Activated naive CD8-positive, alpha-beta T cell treated with anti-CD3 and anti-CD28 coated beads, Interleukin-2, amount 10 ng/mL, durations not matched to agents 7 days and 5 days (primary cell): ENCODE data around the gene MICALL2. TPM values are rescaled to one million over a fixed set of nuclear protein-coding genes. Genes with fewer than 3 reads are reported as not detected.

Experiments used
- ATAC-seq: fragments of 150-1000 bp; cut with Tn5 transposase; one replicate; pipeline ENCODE4 v1.10.0; 2021; ENCODE audit warnings: low read depth, moderate library complexity
- POLR2A ChIA-PET: fragments of 350-600 bp; sonication (Branson Sonifier 250); formaldehyde crosslinking; loops from one replicate; lab custom pipeline; 2021; ENCODE audit warnings: antibody characterized with exemption; lab: Charles Lee
- DNase-seq: peaks from one replicate; pipeline ENCODE4 v3.0.0; 2021
- H3K27ac Mint-ChIP-seq: one replicate; pipeline ENCODE4 v1.8.0; 2022; ENCODE audit warnings: mild to moderate bottlenecking, mixed read lengths
- H3K27me3 Mint-ChIP-seq: one replicate; pipeline ENCODE4 v1.8.0; 2022; ENCODE audit warnings: mild to moderate bottlenecking, moderate library complexity, mixed read lengths
- H3K36me3 Mint-ChIP-seq: one replicate; pipeline ENCODE4 v1.8.0; 2021; ENCODE audit warnings: mild to moderate bottlenecking, mixed read lengths
- H3K4me1 Mint-ChIP-seq: one replicate; pipeline ENCODE4 v1.8.0; 2021; ENCODE audit warnings: mixed read lengths
- H3K4me3 Mint-ChIP-seq: one replicate; pipeline ENCODE4 v1.8.0; 2022; ENCODE audit warnings: mild to moderate bottlenecking, moderate library complexity, mixed read lengths
- H3K9me3 Mint-ChIP-seq: one replicate; pipeline ENCODE4 v1.8.0; 2021; ENCODE audit warnings: mixed read lengths
- total RNA-seq, 2 experiments: library from RNA; stranded (reverse); gene quantifications; one replicate each; pipeline ENCODE4 v1.2.3, GENCODE V29; 2021

The MICALL2 gene
- total RNA-seq, 2 experiments from 2014 or later, result 2.8 to 3.9 TPM

DNA sequence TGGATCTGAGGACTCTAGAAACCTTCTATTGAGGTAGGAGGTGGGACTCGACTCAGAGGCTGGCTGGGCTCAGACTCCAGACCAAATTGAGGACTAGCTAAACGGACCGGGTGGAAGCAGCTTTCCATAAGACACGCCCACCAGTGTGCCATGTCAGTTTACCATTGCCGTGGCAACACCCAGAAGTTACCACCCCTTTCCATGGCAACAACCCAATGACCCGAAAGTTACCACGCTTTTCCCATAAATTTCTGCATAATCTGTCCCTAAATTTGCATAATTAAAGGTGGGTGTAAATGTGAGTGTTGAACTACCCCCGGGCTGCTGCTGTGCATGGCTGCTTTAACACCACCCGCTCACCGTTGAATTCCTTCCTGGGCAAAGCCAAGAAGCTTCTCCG is 58.9 kb downstream of the MICALL2 start:
- H3K4me3 Mint-ChIP-seq, result no peak overlapping the region
- no peaks in the 10 kb centered on the region for H3K36me3 Mint-ChIP-seq
- H3K27me3 Mint-ChIP-seq, result peaks cover 30% of the 10 kb centered on the region
- ATAC-seq (no peak), DNase-seq (no peak)
- H3K27ac Mint-ChIP-seq, result no peak overlapping the region
- H3K9me3 Mint-ChIP-seq, result peaks cover 4% of the 10 kb centered on the region
- peaks cover 4% of the 10 kb centered on the region for H3K4me1 Mint-ChIP-seq
- POLR2A ChIA-PET, result no interaction called here

DNA sequence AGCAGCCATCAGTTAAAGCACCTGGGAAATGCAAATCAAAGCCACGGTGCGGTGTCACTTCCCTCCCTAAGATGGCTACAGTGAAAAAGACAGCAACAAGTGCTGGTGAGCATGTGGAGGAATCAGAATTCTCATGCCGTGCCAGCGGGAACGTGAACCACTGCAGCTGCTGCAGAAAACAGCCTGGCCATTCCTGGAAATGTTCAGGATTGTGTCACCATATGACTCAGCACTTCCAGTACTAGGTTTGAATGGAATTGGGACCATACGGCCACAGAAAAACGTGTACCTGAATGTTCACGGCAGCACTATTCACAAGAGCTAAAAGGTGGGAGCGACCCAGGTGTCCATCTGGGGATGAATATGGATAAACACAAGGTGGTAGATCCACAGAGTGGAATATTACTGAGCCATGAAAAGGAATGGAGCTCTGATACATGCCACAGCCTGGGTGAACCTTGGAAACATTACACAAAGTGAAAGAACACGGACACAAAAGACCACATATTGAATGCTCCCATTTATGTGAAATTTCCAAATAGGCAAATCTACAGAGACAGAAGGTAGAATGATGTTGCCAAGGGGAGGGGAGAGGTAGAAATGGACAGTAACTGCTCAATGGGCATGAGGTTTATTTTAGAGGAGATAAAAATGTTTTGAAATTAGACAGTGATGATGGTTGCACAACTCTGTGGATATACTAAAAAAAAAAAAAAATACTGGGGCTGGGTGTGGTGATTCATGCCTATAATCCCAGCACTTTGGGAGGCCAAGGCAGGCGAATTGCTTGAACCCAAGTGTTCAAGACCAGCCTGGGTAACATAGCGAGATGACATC is 61.6 kb downstream of the MICALL2 start:
- ATAC-seq (no peak), DNase-seq (no peak)
- H3K4me3 Mint-ChIP-seq, result no peak overlapping the region
- peaks cover 4% of the 10 kb centered on the region for H3K9me3 Mint-ChIP-seq
- POLR2A ChIA-PET, result no interaction called here
- H3K4me1 Mint-ChIP-seq, result no peaks in the 10 kb centered on the region
- H3K27me3 Mint-ChIP-seq, result peaks cover 11% of the 10 kb centered on the region
- H3K27ac Mint-ChIP-seq, result no peak overlapping the region
- H3K36me3 Mint-ChIP-seq, result no peaks in the 10 kb centered on the region

DNA sequence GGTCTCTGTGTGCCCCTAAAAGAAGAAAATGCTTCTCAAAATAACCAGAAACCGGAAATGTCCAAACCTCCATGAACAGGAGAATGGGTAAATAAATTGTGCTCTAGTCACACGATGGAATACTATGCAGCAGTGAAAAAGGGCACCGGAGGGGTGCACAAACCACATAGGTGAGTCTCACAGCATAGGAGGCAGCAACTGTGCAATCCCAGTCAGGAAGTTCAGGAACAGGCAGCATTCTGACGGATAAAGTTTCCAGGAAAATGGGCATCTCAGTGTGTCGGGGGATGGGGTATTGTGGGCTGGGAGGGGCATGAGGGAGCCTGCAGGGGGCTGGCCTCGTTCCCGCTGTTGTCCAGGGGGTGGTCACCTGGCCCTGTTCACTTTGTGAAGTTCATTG is 63.1 kb downstream of the MICALL2 start:
- Mint-ChIP-seq H3K9me3 (peaks cover 8% of the 10 kb centered on the region), H3K27ac (no peak overlapping the region), H3K27me3 (peaks cover 3% of the 10 kb centered on the region), H3K36me3 (no peaks in the 10 kb centered on the region), H3K4me1 (no peaks in the 10 kb centered on the region), H3K4me3 (no peak overlapping the region)
- POLR2A ChIA-PET, result no interaction called here
- DNase-seq (no peak), ATAC-seq (no peak)

DNA sequence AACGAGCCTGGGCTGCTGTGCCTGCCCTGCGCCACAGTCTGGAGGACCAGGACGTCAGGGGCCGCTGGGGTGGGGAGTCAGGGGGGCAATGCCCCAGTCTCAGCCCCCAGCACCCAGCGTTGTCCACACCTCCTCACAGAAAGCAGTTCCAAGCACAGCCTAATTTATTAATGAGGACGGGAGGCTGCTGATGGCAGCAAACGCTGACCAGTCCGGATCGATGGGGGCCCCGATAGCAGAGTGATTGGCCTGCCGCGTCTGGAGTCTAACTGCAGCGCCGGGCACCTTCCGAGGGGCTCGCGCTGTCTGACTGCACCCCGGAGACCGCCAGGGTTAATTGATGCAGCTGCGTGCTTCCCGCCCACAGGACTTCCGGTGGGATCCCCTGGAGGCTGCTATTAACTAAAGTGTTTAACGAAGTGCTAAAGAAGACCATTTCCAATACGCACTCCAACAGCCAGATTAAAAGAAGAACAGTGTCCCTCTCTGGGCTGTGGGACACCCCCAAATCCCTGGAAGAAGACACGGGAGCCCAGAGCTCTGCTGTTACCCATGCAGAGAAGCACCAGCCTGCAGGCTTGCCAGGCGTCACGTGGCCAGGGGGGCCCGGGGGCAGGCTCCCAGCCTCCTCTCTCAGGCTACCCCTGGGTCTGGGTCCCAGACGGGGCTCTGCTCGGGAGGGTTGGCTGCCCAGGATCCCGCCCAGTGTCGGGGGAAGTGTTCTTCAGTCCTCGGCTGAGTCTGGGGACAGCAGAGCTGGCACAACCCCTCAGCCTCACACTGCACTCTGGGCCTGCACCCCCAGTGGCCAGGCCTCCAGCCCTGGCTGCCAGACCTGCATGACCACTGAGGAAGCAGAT is 63.8 kb downstream of the MICALL2 start:
- Mint-ChIP-seq H3K4me3 (no peak overlapping the region), H3K36me3 (no peaks in the 10 kb centered on the region), H3K4me1 (no peaks in the 10 kb centered on the region), H3K9me3 (peaks cover 9% of the 10 kb centered on the region), H3K27ac (no peak overlapping the region), H3K27me3 (peaks cover 2% of the 10 kb centered on the region)
- ATAC-seq (no peak), DNase-seq (no peak)
- POLR2A ChIA-PET, result no interaction called here

DNA sequence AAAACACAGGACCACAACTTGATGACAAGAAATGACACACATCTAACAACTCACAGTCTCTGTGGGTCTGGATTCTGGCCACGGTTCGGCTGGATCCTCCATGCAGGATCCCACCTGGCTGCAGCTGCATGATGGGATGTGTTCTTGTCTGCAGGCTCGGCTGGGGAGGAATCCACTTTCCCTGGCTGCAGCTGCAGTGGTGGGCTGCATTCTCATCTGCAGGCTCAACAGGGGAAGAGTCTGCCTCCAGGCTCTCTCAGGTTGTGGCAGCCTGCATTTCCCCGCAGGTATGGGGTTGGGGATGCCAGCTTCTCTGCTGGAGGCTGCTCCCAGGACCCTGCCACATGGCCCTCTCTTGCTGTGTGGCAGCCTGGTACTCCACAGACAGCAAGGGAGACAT is 64.9 kb downstream of the MICALL2 start:
- no peak for ATAC-seq
- DNase-seq, result no peak
- Mint-ChIP-seq H3K4me1 (no peaks in the 10 kb centered on the region), H3K9me3 (peaks cover 9% of the 10 kb centered on the region), H3K36me3 (no peaks in the 10 kb centered on the region), H3K4me3 (no peak overlapping the region), H3K27me3 (peaks cover 2% of the 10 kb centered on the region), H3K27ac (no peak overlapping the region)
- POLR2A ChIA-PET, result interaction anchor here (0.5 kb wide), 1 partner anchor 582 kb away, joined by 5 read pairs; no protein-coding TSS in a partner anchor

DNA sequence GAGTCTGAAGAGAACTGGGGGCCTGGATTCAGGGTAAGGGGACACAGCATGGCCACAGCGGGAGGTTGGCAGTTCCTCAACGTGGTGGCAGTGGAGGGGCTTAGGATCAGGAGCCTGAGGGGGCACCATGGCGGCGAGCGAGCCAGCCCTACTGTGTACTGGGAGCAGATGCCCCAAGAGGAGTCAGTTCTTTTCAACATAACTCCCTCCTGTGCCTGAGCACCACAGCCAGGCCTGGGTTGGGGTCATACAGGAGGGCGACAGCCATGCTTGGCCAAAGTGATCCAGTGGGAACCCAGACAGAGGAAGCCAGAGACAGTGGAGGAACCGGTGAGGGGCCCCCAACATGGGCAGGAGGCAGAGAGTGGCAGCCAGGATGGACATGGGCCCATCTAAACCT is 65.8 kb downstream of the MICALL2 start:
- POLR2A ChIA-PET, result no interaction called here
- Mint-ChIP-seq H3K4me1 (no peaks in the 10 kb centered on the region), H3K27ac (no peak overlapping the region), H3K27me3 (peaks cover 2% of the 10 kb centered on the region), H3K9me3 (peaks cover 9% of the 10 kb centered on the region), H3K4me3 (no peak overlapping the region), H3K36me3 (no peaks in the 10 kb centered on the region)
- ATAC-seq (no peak), DNase-seq (no peak)

DNA sequence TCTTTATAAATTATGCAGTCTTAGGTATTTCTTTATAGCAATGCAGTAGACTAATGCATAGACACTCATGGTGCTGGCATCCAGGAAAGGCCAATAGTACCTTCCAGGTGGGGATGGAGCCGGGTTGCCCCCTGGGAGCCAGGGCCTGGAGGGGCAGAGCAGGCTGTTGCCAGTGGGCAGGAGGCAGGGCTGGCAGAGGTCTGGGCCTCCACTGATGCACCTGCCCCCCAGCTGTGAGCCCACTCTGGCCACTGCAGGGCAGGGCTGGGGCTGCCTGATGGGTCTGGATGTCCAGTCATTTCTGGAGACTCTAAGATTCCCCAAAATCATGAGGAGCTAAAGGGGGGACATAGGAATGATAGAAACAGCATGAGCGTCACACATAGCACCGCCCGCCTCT is 66.7 kb downstream of the MICALL2 start:
- DNase-seq, result no peak
- ATAC-seq, result no peak
- POLR2A ChIA-PET, result no interaction called here

DNA sequence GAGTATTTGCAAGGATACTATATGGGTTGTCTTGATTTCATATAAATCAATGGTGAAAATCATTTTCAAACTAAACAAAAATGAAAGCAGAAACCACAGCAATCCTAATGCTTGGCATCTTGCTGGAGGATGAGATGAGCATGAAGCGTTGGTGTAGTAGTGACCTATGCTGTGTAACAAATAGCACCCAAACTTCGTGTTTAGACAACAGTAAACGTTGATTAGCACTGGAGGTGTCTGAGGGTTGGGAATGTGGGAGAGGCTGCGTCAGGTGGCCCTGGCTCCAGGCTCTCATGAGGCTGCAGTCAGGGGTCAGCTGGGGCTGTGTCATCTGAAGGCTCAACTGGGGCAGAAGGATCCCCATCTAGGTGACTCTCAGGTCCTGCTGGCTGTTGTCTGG is 67.8 kb downstream of the MICALL2 start:
- no peaks in the 10 kb centered on the region for H3K4me1 Mint-ChIP-seq
- H3K27ac Mint-ChIP-seq, result no peak overlapping the region
- no peak for ATAC-seq
- POLR2A ChIA-PET, result no interaction called here
- H3K9me3 Mint-ChIP-seq, result peaks cover 9% of the 10 kb centered on the region
- DNase-seq, result no peak
- H3K4me3 Mint-ChIP-seq, result no peak overlapping the region
- peaks cover 5% of the 10 kb centered on the region for H3K27me3 Mint-ChIP-seq
- no peaks in the 10 kb centered on the region for H3K36me3 Mint-ChIP-seq

More for the DNA sequence above, 66.7 kb downstream of the MICALL2 start:
- Mint-ChIP-seq H3K4me1 (no peaks in the 10 kb centered on the region), H3K27ac (no peak overlapping the region), H3K9me3 (peaks cover 9% of the 10 kb centered on the region), H3K36me3 (no peaks in the 10 kb centered on the region), H3K27me3 (peaks cover 2% of the 10 kb centered on the region), H3K4me3 (no peak overlapping the region)

DNA sequence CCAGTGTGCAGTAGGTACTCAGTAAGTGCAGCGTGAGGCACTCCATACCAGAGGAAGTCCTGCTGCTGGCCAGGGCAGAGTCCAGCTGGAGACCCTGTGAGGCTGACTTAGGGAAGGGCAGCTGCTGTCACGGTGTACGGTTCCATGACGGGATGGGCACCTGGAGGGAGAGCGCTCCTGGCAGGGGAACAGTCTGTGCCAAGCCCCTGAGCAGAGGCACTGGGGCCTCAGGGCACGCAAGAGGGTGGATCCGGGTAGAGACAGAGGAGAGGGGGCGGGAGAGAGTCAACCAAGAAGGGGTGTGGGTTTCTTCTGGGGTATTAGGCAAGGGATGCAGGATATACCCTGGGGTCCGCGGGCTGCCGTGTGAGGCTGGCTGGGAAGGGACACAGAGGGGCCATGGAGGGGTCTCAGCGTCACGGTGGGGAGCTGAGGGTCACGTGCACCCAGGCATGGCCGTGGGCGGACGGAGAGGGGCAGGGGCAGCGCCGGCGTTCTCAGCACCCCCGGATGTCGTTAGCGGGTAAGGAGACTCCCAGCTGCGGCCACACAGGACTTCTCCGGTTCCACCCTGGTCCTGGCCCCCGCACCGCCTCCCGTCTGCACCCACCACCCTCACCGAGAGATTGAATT is 70.5 kb downstream of the MICALL2 start:
- H3K36me3 Mint-ChIP-seq, result no peaks in the 10 kb centered on the region
- no peaks in the 10 kb centered on the region for H3K4me1 Mint-ChIP-seq
- POLR2A ChIA-PET, result no interaction called here
- no peak overlapping the region for H3K4me3 Mint-ChIP-seq
- no peak overlapping the region for H3K27ac Mint-ChIP-seq
- ATAC-seq, result no peak
- H3K9me3 Mint-ChIP-seq, result peaks cover 5% of the 10 kb centered on the region
- DNase-seq, result no peak
- H3K27me3 Mint-ChIP-seq, result peaks cover 11% of the 10 kb centered on the region

DNA sequence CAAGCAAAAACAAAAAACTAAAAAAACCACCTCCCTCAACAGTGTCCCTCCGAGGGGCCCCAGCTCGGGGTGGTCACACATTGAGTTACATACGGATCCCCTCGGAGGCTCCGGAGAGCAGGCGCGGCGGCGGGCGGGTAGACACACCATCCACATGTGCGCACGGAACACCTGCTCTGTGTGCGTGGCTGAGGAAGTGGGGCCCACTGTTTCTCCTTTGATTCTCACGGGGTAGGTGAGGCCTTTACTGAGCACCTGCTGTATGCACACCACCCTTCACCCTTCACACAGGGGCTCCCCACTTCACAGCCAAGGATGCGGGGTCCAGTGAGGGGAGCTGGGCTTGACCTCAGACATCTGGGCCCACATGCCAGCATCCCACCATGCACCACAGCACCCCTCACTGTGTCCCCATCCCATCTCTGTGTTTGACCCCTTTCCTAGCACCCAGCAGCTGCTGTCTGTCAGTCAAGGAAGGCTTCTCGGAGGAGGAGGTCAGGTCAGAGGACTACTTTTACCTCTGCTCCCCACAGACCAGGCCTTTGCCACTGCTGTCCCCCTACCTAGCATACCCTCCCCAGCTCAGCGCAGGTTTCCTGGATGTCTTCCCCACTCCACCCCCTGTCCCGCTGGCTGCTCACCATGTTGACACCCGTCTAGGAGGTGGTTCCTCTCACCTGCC is 71.1 kb downstream of the MICALL2 start:
- DNase-seq, result no peak
- no peak for ATAC-seq
- peaks cover 5% of the 10 kb centered on the region for H3K9me3 Mint-ChIP-seq
- POLR2A ChIA-PET, result no interaction called here
- peaks cover 11% of the 10 kb centered on the region for H3K27me3 Mint-ChIP-seq
- H3K27ac Mint-ChIP-seq, result no peak overlapping the region
- no peak overlapping the region for H3K4me3 Mint-ChIP-seq
- H3K36me3 Mint-ChIP-seq, result no peaks in the 10 kb centered on the region
- H3K4me1 Mint-ChIP-seq, result no peaks in the 10 kb centered on the region

DNA sequence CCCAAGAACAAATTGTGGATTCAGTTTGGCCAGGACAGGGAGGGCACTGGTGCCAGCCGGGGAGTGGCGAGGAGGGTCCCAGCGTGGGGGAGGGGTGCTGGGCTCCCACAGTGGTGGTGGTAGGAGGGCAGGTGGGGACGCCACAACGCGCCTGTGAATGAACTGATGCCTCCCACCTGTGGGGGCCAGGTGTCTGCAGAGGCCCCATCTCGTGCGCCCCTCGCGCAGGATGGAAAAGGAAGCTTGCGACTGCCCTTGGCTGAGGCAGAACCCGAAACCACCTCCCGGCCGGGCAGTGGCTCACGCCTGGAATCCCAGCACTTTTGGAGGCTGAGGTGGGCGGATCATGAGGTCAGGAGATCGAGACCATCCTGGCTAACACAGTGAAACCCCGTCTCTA is 72.0 kb downstream of the MICALL2 start:
- POLR2A ChIA-PET, result no interaction called here
- no peak overlapping the region for H3K4me3 Mint-ChIP-seq
- H3K36me3 Mint-ChIP-seq, result no peaks in the 10 kb centered on the region
- H3K27ac Mint-ChIP-seq, result no peak overlapping the region
- peaks cover 5% of the 10 kb centered on the region for H3K9me3 Mint-ChIP-seq
- peaks cover 11% of the 10 kb centered on the region for H3K27me3 Mint-ChIP-seq
- ATAC-seq (no peak), DNase-seq (no peak)
- no peaks in the 10 kb centered on the region for H3K4me1 Mint-ChIP-seq

DNA sequence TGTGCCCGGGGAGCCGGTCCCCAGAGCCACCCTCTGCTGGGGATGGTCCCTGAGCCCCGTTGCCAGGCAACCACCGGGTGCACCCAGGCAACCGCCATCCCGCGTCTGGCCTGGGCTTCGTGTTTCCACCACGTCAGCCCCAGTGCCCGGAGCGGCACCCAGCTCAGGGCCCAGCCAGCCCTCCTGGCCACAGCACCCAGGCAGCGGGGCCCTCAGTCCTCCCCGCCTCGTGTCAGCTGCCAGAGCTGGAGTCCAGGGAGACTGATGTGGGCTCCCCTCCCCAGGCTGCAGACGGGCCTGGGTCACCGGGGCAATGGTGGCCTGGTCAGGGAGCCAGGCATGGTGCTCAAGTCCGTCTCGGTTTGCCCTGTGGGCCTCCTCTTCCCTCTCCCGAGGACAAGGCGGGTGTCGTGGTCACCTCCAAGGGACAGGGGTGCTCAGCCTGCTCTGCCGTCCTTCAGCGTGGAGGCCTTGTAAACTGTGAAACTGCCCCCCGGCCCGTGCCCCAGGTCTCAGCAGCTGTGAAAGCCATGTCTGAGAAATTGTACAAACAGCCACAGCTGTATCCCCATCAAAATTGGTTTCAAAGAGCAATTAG is 72.5 kb downstream of the MICALL2 start:
- DNase-seq (no peak), ATAC-seq (no peak)
- Mint-ChIP-seq H3K27me3 (peaks cover 11% of the 10 kb centered on the region), H3K27ac (no peak overlapping the region), H3K36me3 (no peaks in the 10 kb centered on the region), H3K4me3 (no peak overlapping the region), H3K4me1 (no peaks in the 10 kb centered on the region), H3K9me3 (peaks cover 5% of the 10 kb centered on the region)
- POLR2A ChIA-PET, result no interaction called here
